ENCODE data around the gene FBXO11.
"Not testable (repeated sequence)": the region's sequence is repeated elsewhere in the genome, so short reads cannot be mapped to it uniquely, and the experiment has no call there.

Gene FBXO11

GRCh38 chr2:47906157-47907038 is at the start of gene FBXO11:
TSS of gene FBXO11 (minus strand) at chr2:47906498. CDS start at chr2:47905720, 778 bp downstream.
- H3K4me1 Mint-ChIP-seq, result peaks cover 29% of the 10 kb centered on the region
- DNase-seq (ENCODE audit: low spot score in 2 of 2) (peak; percentile 80 to 98), ATAC-seq (peak; percentile 93)
- no peaks in the 10 kb centered on the region for H3K9me3 Mint-ChIP-seq
- peaks cover 27% of the 10 kb centered on the region for H3K36me3 Mint-ChIP-seq
- peak within 1 kb of the TSS; percentile 88 for H3K4me3 Mint-ChIP-seq
- peak within 1 kb of the TSS; percentile 96 for H3K27ac Mint-ChIP-seq

- Mint-ChIP-seq H3K27ac (no peak overlapping the region), H3K4me3 (no peak overlapping the region), H3K9me3 (no peaks in the 10 kb centered on the region), H3K4me1 (no peaks in the 10 kb centered on the region), H3K36me3 (no peaks in the 10 kb centered on the region)
- DNase-seq (ENCODE audit: low spot score in 2 of 2), result no peak
- no peak for ATAC-seq
Observed at GRCh38 chr2:47950340-47951301, 44.3 kb upstream of the FBXO11 start.

GRCh38 chr2:47946593-47946992 is 40.3 kb upstream of the FBXO11 start:
- H3K36me3 Mint-ChIP-seq, result no peaks in the 10 kb centered on the region

GRCh38 chr2:47945046-47945781 is 38.9 kb upstream of the FBXO11 start:
- DNase-seq (ENCODE audit: low spot score in 2 of 2) (no peak), ATAC-seq (no peak)
- Mint-ChIP-seq H3K9me3 (no peaks in the 10 kb centered on the region), H3K4me1 (no peaks in the 10 kb centered on the region), H3K4me3 (no peak overlapping the region), H3K36me3 (no peaks in the 10 kb centered on the region), H3K27ac (no peak overlapping the region)

More at GRCh38 chr2:47946593-47946992, 40.3 kb upstream of the FBXO11 start:
- Mint-ChIP-seq H3K9me3 (no peaks in the 10 kb centered on the region), H3K27ac (no peak overlapping the region), H3K4me1 (no peaks in the 10 kb centered on the region), H3K4me3 (no peak overlapping the region)
- ATAC-seq (no peak), DNase-seq (ENCODE audit: low spot score in 2 of 2) (no peak)

GRCh38 chr2:47941936-47942335 is 35.6 kb upstream of the FBXO11 start:
- ATAC-seq (no peak), DNase-seq (ENCODE audit: low spot score in 2 of 2) (no peak)
- H3K9me3 Mint-ChIP-seq, result no peaks in the 10 kb centered on the region
- no peak overlapping the region for H3K4me3 Mint-ChIP-seq
- H3K4me1 Mint-ChIP-seq, result no peaks in the 10 kb centered on the region
- no peaks in the 10 kb centered on the region for H3K36me3 Mint-ChIP-seq
- H3K27ac Mint-ChIP-seq, result no peak overlapping the region

- no peaks in the 10 kb centered on the region for H3K4me1 Mint-ChIP-seq
- DNase-seq (ENCODE audit: low spot score in 2 of 2) (no peak), ATAC-seq (no peak)
- H3K9me3 Mint-ChIP-seq, result no peaks in the 10 kb centered on the region
- H3K27ac Mint-ChIP-seq, result no peak overlapping the region
- H3K36me3 Mint-ChIP-seq, result no peaks in the 10 kb centered on the region
- H3K4me3 Mint-ChIP-seq, result no peak overlapping the region
Observed at GRCh38 chr2:47937677-47938076, 31.4 kb upstream of the FBXO11 start.

GRCh38 chr2:47935071-47935470 is 28.8 kb upstream of the FBXO11 start:
- H3K36me3 Mint-ChIP-seq, result no peaks in the 10 kb centered on the region

GRCh38 chr2:47918043-47918442 is 11.7 kb upstream of the FBXO11 start:
- H3K27ac Mint-ChIP-seq, result no peak overlapping the region
- no peak for DNase-seq (ENCODE audit: low spot score in 2 of 2)
- no peak overlapping the region for H3K4me3 Mint-ChIP-seq
- no peaks in the 10 kb centered on the region for H3K36me3 Mint-ChIP-seq
- no peaks in the 10 kb centered on the region for H3K4me1 Mint-ChIP-seq
- H3K9me3 Mint-ChIP-seq, result no peaks in the 10 kb centered on the region
- ATAC-seq, result no peak

More at GRCh38 chr2:47935071-47935470, 28.8 kb upstream of the FBXO11 start:
- DNase-seq (ENCODE audit: low spot score in 2 of 2), result no peak
- Mint-ChIP-seq H3K4me3 (no peak overlapping the region), H3K4me1 (no peaks in the 10 kb centered on the region), H3K27ac (no peak overlapping the region), H3K9me3 (no peaks in the 10 kb centered on the region)
- no peak for ATAC-seq

GRCh38 chr2:47917276-47917961 is 11.1 kb upstream of the FBXO11 start:
- no peak overlapping the region for H3K27ac Mint-ChIP-seq
- DNase-seq (ENCODE audit: low spot score in 2 of 2) (no peak), ATAC-seq (no peak)
- H3K36me3 Mint-ChIP-seq, result no peaks in the 10 kb centered on the region
- no peak overlapping the region for H3K4me3 Mint-ChIP-seq
- H3K4me1 Mint-ChIP-seq, result no peaks in the 10 kb centered on the region
- no peaks in the 10 kb centered on the region for H3K9me3 Mint-ChIP-seq

GRCh38 chr2:47916412-47916811 is 10.1 kb upstream of the FBXO11 start:
- H3K27ac Mint-ChIP-seq, result no peak overlapping the region
- ATAC-seq (no peak), DNase-seq (ENCODE audit: low spot score in 2 of 2) (no peak)
- no peaks in the 10 kb centered on the region for H3K36me3 Mint-ChIP-seq
- H3K4me3 Mint-ChIP-seq, result no peak overlapping the region
- H3K9me3 Mint-ChIP-seq, result no peaks in the 10 kb centered on the region
- no peaks in the 10 kb centered on the region for H3K4me1 Mint-ChIP-seq

GRCh38 chr2:47910662-47911061 is 4.4 kb upstream of the FBXO11 start:
- H3K4me3 Mint-ChIP-seq; ATAC-seq; H3K27ac Mint-ChIP-seq; H3K9me3 Mint-ChIP-seq; DNase-seq (ENCODE audit: low spot score in 2 of 2): not testable (repeated sequence)
- Mint-ChIP-seq H3K4me1 (peaks cover 11% of the 10 kb centered on the region), H3K36me3 (peaks cover 14% of the 10 kb centered on the region)

GRCh38 chr2:47908682-47909081 is 2.4 kb upstream of the FBXO11 start:
- ATAC-seq, result no peak
- H3K4me1 Mint-ChIP-seq, result peaks cover 20% of the 10 kb centered on the region
- no peaks in the 10 kb centered on the region for H3K9me3 Mint-ChIP-seq
- DNase-seq (ENCODE audit: low spot score in 2 of 2), result no peak
- peaks cover 27% of the 10 kb centered on the region for H3K36me3 Mint-ChIP-seq
- no peak overlapping the region for H3K27ac Mint-ChIP-seq
- H3K4me3 Mint-ChIP-seq, result no peak overlapping the region

- no peaks in the 10 kb centered on the region for H3K9me3 Mint-ChIP-seq
Observed at GRCh38 chr2:47907039-47907781, 912 bp upstream of the FBXO11 start.

More at GRCh38 chr2:47907039-47907781, 912 bp upstream of the FBXO11 start:
- Mint-ChIP-seq H3K4me1 (peaks cover 29% of the 10 kb centered on the region), H3K36me3 (peaks cover 27% of the 10 kb centered on the region), H3K4me3 (peak overlapping the region; percentile 88), H3K27ac (peak overlapping the region; percentile 96)
- no peak for ATAC-seq
- peak in 1 of 2 donors; percentile 54 for DNase-seq (ENCODE audit: low spot score in 2 of 2)

Data from stimulated activated effector memory CD8-positive, alpha-beta T cell treated with anti-CD3 and anti-CD28 coated beads, Interleukin-12 subunit alpha, Interleukin-12 subunit beta, amount 100 ng/mL, for 72 hours (primary cell).